SJSA1 (cell line): ENCODE results near the gene SULT4A1. TPM values are rescaled to one million over a fixed set of nuclear protein-coding genes. Genes with fewer than 3 reads are reported as not detected.
"Not testable (repeated sequence)": the region's sequence is repeated elsewhere in the genome, so short reads cannot be mapped to it uniquely, and the experiment has no call there.

Experiments used
- DNase-seq, 2 experiments: peaks; one replicate each; pipeline ENCODE4 v3.0.0-alpha.2; 2015 to 2020; ENCODE audit warnings: low spot score in 2 of 2, low read depth in 1 of 2
- H3K27ac ChIP-seq: fragments of 250-450 bp; sonication (Bioruptor Pico); 2 replicates; pipeline ENCODE4 v1.5.1; 2020; ENCODE audit warnings: mild to moderate bottlenecking, moderate library complexity
- H3K27me3 ChIP-seq: fragments of 250-450 bp; sonication (Bioruptor Pico); replicated peaks from 2 replicates; pipeline ENCODE4 v1.5.1; 2020; ENCODE audit warnings: mild to moderate bottlenecking, moderate library complexity
- H3K36me3 ChIP-seq: fragments of 250-450 bp; sonication (Bioruptor Pico); 2 replicates; pipeline ENCODE4 v1.5.1; 2020; ENCODE audit warnings: mild to moderate bottlenecking
- H3K4me1 ChIP-seq: fragments of 250-450 bp; sonication (Bioruptor Pico); replicated peaks from 2 replicates; pipeline ENCODE4 v1.6.1; 2021; ENCODE audit warnings: mild to moderate bottlenecking
- H3K4me3 ChIP-seq: fragments of 250-450 bp; sonication (Bioruptor Pico); 2 replicates; pipeline ENCODE4 v1.5.1; 2020; ENCODE audit warnings: mild to moderate bottlenecking
- H3K9me3 ChIP-seq: fragments of 250-450 bp; sonication (Bioruptor Pico); replicated peaks from 2 replicates; pipeline ENCODE4 v1.5.1; 2020; ENCODE audit warnings: mild to moderate bottlenecking
- total RNA-seq: library from RNA; depleted of rRNA; stranded (reverse); fragments of >200 nt; shearing (Covaris generic); gene quantifications from 2 replicates; pipeline ENCODE4 v1.2.3, GENCODE V29; 2014; rRNA removed

The SULT4A1 gene, protein sequence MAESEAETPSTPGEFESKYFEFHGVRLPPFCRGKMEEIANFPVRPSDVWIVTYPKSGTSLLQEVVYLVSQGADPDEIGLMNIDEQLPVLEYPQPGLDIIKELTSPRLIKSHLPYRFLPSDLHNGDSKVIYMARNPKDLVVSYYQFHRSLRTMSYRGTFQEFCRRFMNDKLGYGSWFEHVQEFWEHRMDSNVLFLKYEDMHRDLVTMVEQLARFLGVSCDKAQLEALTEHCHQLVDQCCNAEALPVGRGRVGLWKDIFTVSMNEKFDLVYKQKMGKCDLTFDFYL
- total RNA-seq, result not detected in 2 replicates

DNA sequence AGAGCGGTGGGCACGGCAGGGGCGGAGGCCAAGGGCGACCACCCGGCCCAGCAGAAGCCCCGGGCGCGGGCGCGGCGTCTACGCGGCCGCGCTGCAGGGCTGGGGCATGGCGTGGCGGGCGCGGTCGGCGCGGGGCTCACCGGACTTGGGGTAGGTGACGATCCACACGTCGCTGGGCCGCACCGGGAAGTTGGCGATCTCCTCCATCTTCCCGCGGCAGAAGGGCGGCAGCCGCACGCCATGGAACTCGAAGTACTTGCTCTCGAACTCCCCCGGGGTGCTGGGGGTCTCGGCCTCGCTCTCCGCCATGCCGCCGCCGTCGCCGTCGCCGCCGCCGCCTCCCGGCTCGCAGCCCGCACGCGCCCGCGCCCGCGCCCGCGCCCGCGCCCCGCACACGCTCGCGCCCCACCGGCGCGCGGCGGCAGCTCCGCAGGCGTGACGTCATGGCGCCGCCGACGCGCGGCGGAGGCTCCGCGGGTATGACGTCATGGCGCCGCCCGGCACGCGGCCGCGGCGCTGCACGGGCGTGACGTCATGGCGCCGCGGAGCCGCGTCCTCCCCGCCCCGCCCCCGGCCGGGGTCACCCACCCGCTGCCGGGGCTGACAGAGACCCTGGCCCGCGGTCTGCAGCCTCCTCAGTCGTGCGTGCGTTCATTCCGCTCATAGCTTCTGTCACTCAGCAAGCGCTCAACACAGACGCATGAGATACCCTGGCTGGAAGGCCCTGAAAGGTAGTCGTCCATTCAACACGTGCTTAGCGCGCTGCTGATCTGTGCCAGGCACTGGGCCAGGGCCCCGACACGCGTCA, at the start of gene SULT4A1:
SULT4A1 (minus strand) TSS at position 440 of the 808 bp plus-strand sequence; CDS start at position 309, 131 bp downstream.
- H3K9me3 ChIP-seq, result no peaks in the 10 kb centered on the region
- no peak within 1 kb of the TSS for H3K4me3 ChIP-seq
- peaks cover 3% of the 10 kb centered on the region; the same call in 1 of the 2 replicates for H3K4me1 ChIP-seq
- no peaks in the 10 kb centered on the region for H3K36me3 ChIP-seq
- no peak for DNase-seq
- H3K27me3 ChIP-seq, result peaks cover 45% of the 10 kb centered on the region
- H3K27ac ChIP-seq, result no peak within 1 kb of the TSS

DNA sequence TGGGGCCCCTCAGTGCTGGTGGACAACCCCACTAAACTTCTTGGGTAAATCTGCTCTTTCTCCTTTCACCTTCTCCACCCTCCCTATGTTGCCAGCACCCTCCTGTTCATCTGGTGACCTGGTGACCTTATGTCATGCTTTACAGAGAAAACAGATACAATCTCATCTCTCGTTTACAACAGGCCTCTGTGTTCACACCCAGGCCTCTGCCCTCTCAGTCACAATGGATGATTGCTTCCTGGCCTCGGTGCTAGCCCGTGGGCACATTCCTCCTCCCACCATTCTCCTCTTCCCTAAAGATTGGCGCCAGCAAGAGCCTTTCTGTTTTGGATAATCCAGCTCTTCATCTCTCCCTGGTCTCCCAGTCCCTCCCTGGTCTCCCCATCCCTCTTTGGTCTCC, 49.0 kb upstream of the SULT4A1 start:
- no peak for DNase-seq
- Histone ChIP-seq H3K9me3 (no peaks in the 10 kb centered on the region; the same call in 1 of the 2 replicates), H3K4me3 (no peak overlapping the region)

DNA sequence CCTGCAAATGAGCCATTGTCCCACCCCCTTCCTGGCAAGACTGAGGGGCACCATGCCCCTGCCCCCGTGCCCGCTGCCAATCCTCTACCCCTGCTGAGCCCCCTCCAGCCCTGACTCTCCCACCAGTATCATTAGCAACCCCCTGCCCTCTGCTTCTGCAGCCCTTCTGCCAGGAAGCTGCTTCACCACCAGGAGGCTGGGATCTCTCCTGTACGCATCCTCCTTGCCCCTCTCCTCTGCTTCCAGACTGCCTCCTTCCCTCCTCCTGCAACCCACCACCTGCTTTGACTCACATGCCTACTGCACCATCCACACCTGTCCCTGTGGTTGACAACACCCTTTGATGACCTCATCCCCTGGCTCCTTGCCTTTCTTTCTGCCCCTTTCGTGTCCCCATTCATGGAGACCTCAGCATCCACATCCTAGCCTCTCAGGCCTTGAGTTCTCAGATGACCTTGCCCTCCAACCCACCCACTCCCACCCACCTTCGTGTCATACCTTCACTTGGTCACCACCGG, 47.9 kb upstream of the SULT4A1 start:
- Histone ChIP-seq H3K27ac (no peak overlapping the region), H3K27me3 (no peaks in the 10 kb centered on the region), H3K4me3 (no peak overlapping the region), H3K4me1 (no peaks in the 10 kb centered on the region), H3K36me3 (no peaks in the 10 kb centered on the region), H3K9me3 (no peaks in the 10 kb centered on the region)
- DNase-seq, result no peak

More for the DNA sequence above, 49.0 kb upstream of the SULT4A1 start:
- Histone ChIP-seq H3K27me3 (no peaks in the 10 kb centered on the region), H3K36me3 (no peaks in the 10 kb centered on the region), H3K27ac (no peak overlapping the region), H3K4me1 (peaks cover 7% of the 10 kb centered on the region)

DNA sequence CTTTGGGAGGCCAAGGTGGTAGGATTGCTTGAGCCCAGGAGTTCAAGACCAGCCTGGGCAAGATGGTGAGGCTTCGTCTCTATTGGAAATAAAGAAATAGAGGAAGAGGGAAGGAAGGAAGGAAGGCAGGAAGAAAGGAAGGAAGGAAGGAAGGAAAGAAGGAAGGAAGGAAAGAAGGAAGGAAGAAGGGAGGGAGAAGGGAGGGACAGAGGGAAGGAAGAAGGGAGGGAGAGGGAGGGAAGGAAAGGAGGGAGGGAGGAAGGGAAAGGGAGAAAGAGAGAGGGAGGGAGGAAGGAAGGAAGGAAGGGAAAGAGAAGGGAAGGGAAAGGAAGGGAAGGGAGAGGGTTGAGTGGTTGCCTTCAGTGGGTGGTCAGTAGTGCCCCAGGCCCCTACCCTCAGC, 47.4 kb upstream of the SULT4A1 start:
- Histone ChIP-seq H3K9me3 (no peaks in the 10 kb centered on the region), H3K4me1 (no peaks in the 10 kb centered on the region), H3K36me3 (no peaks in the 10 kb centered on the region), H3K27me3 (no peaks in the 10 kb centered on the region), H3K27ac (no peak overlapping the region), H3K4me3 (no peak overlapping the region)
- no peak for DNase-seq

DNA sequence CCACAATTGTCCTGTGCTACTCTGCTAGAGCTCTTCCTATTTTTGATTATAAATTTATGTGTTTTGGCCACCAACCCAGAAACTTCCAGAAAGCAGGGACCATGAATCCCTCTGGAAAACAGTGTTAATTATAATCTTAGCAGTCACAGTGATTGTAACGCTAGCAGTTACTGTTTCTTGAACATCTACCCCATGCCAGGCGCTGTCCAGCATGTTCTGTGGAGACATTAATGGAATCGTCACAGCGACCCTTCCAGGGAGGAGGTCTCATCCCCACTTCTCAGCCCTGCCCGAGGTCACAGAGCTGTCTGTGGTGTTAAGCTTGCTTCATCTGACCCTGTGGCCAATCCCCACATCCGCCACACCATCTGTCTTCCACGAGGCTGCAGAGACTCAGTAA, 43.4 kb upstream of the SULT4A1 start:
- Histone ChIP-seq H3K4me1 (peaks cover 16% of the 10 kb centered on the region), H3K27me3 (no peaks in the 10 kb centered on the region), H3K27ac (no peak overlapping the region), H3K9me3 (peaks cover 3% of the 10 kb centered on the region; the same call in 1 of the 2 replicates), H3K4me3 (no peak overlapping the region), H3K36me3 (no peaks in the 10 kb centered on the region)
- DNase-seq, result no peak

DNA sequence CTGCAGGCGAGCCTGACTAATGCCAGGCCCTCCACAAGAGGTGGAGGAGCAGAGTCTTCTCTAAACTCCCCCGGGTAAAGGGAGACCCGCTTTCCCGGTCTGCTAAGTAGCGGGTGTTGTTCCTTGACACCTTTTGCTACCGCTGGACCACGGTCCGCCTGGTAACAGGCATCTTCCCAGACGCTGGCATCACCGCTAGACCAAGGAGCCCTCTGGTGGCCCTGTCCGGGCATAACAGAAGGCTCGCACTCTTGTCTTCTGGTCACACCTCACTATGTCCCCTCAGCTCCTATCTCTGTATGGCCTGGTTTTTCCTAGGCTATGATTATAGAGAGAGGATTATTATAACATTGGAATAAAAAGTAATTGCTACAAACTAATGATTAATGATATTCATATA, 42.1 kb upstream of the SULT4A1 start:
- H3K36me3 ChIP-seq, H3K27me3 ChIP-seq, H3K9me3 ChIP-seq, H3K27ac ChIP-seq, H3K4me3 ChIP-seq: not testable (repeated sequence)
- peaks cover 16% of the 10 kb centered on the region for H3K4me1 ChIP-seq
- peak in 1 of 2 experiments; percentile 59 for DNase-seq

DNA sequence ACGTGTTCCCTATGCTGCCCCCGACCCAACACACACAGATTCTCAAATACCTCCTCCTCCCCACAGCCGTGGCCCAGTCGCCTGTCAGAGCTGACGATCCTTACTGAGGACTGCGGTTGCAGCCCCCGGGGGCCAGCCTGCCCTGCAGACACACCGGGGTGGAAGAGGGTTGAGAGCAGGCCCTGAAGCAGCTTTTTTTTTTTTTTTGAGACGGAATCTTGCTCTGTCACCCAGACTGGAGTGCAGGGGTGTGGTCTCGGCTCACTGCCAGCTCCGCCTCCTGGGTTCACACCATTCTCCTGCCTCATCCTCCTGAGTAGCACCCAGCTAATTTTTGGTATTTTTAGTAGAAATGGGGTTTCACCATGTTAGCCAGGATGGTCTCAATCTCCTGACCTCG, 40.7 kb upstream of the SULT4A1 start:
- H3K36me3 ChIP-seq, H3K9me3 ChIP-seq, H3K27me3 ChIP-seq, H3K4me3 ChIP-seq, DNase-seq: not testable (repeated sequence)
- H3K27ac ChIP-seq, result peak overlapping the region; percentile 72
- peaks cover 19% of the 10 kb centered on the region for H3K4me1 ChIP-seq

DNA sequence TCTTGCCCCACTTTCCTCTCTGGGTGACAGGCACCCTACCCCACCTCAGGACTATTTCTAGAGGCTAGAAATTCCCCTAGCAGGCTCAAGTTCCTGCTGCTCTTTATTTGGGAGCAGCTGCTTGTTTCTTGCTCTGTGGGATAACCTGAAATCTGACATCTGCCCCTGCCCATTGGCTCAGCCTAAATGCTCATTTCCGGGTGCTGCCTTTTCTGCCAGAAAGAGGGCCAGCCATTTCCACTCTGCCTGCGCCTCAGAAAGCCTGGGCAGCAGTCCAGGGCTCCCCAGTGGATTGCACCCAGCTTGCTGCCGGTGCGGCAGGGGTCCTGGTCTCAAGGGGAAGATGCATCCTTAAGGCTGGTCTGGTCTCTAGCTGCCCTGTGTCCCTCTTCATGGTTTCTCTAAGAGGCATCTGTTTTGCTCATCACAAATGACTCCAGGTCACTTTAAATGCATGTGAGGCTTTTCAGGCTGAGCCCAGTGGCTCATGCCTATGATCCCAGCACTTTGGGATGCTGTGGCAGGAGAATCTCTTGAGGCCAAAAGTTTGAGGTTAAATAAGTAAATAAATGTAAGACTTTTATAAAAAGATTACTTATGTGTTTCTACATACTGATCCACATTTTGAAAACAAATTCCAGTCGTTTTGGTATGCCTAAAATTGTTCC, 39.8 kb upstream of the SULT4A1 start:
- Histone ChIP-seq H3K4me1 (peaks cover 27% of the 10 kb centered on the region), H3K36me3 (no peaks in the 10 kb centered on the region), H3K4me3 (no peak overlapping the region), H3K9me3 (peaks cover 3% of the 10 kb centered on the region; the same call in 1 of the 2 replicates), H3K27me3 (no peaks in the 10 kb centered on the region), H3K27ac (peak overlapping the region; percentile 72; the same call in 1 of the 2 replicates)
- DNase-seq, result peak; percentile 84 to 85

DNA sequence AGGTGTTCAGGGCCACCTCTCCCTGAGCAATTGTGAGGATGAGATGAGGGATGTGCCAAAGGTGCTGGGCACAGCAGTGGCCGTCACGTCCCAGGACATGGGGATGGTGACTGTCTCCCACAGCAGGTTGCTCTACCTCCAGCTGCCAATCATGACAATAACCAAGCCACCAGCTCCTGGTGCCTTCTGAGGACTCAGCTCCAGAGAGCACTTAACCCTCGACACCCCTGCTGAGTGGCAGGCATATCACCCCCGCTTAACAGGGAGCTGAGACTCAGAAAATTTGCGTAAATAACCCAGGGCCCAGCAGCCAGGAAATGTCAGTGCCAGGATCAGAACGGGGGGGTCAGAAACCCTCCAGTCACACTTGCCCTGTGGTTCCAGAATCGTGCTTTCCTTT, 37.9 kb upstream of the SULT4A1 start:
- Histone ChIP-seq H3K36me3 (no peaks in the 10 kb centered on the region), H3K9me3 (peaks cover 3% of the 10 kb centered on the region; the same call in 1 of the 2 replicates), H3K27ac (no peak overlapping the region), H3K4me3 (no peak overlapping the region), H3K27me3 (no peaks in the 10 kb centered on the region), H3K4me1 (peaks cover 27% of the 10 kb centered on the region)
- no peak for DNase-seq

DNA sequence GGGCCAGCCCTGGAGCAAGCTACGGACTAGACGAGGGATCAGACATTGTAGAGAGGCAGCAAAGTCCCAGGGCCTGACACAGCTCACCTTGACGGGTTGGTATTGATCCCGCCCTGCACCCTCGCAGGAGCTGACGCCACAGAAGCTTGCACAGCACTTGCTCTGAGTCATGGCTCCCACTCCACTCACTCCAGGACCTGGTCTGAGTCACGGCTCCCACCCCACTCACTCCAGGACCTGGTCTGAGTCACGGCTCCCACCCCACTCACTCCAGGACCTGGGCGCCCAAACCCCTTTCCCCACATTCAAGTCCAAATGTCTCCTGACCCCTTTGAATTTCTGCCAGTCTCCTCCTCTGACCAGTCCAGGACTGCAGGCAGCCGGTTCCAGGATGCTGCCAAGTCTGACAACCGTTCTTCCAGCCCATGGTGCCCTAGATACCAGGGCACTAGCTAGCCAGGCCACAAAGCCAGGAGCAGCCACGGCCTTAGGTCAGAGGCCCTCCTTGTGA, 35.5 kb upstream of the SULT4A1 start:
- peaks cover 3% of the 10 kb centered on the region; the same call in 1 of the 2 replicates for H3K9me3 ChIP-seq
- no peaks in the 10 kb centered on the region for H3K36me3 ChIP-seq
- peaks cover 8% of the 10 kb centered on the region for H3K27me3 ChIP-seq
- H3K4me1 ChIP-seq, result peaks cover 25% of the 10 kb centered on the region
- DNase-seq, result peak in 1 of 2 experiments; percentile 70
- H3K27ac ChIP-seq, result no peak overlapping the region
- no peak overlapping the region for H3K4me3 ChIP-seq

DNA sequence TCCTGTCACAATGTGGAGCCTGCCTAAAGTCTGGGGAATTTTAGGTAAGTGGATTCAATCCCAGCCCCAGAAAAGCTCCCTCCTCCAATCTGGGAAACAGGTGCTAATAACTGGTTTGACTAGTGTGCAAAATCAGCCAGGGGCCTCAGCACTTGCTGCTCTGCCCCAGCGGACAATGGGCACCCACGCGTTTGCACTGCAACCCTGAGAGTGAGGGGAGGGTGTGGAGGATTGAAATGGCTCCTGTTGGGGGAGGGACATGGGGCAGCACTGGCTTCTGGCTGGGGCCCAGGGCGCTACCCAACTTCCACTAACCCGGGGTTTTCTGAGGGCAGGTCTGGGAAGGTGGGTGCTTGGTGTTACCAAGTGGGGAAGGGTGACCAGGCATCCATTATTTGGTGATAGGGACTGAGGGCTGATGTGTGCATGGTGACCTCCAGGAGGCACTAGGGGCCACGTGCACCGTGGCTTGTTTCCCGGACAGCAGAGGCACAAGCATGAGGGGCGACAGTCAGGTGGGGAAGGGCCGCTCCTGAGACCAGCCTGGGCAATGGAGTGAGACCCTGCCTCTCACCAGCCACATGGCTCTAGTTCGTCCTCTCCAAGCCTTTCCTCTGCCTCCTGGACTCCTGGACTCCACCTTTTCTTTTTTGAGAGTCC, 33.8 kb upstream of the SULT4A1 start:
- Histone ChIP-seq H3K27me3 (peaks cover 25% of the 10 kb centered on the region), H3K4me3 (no peak overlapping the region), H3K27ac (no peak overlapping the region), H3K9me3 (no peaks in the 10 kb centered on the region), H3K4me1 (peaks cover 11% of the 10 kb centered on the region), H3K36me3 (no peaks in the 10 kb centered on the region)
- DNase-seq, result no peak

DNA sequence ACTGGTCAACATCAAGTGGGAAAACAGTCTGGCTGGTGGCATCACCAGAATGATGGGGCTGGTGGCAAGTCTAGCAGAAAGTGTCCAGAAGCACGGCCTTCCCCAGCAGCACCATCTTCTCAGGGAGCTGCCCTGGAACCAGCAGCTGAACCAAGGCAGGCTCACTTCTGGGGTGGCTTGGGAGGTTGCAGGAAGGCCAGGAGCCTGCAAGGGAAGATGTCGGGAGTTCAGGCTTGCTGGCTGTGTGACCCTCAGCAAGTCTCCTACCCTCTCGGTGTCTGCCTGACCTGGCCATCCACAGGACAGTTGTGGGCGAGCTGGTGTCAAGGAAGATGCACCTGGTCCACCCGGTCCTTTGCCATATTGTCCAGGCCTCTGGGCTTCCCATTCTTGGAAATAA, 31.8 kb upstream of the SULT4A1 start:
- Histone ChIP-seq H3K4me3 (no peak overlapping the region), H3K9me3 (no peaks in the 10 kb centered on the region), H3K27me3 (peaks cover 42% of the 10 kb centered on the region), H3K36me3 (no peaks in the 10 kb centered on the region), H3K4me1 (peaks cover 11% of the 10 kb centered on the region), H3K27ac (no peak overlapping the region)
- no peak for DNase-seq

DNA sequence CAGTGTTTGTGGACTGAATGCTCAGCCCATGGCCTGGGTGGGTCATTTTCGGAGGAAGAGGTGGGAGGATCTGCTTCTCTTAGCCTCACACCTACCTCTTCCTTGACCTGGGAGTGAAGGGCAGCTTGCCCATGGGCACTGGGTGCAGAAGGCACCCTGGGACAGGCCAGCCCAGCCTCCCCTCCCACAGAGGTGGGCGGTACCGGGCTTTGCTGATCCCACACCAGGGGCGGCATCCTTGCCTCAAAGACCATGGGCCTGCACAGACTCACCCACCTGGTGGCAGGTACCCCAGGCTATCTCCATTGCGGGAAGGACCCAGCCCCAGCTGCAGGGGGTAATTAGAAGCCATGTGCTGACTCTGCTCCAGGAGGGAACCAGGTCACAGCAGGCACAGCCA, 31.0 kb upstream of the SULT4A1 start:
- Histone ChIP-seq H3K27ac (no peak overlapping the region), H3K36me3 (no peaks in the 10 kb centered on the region), H3K4me1 (peaks cover 10% of the 10 kb centered on the region), H3K27me3 (peaks cover 46% of the 10 kb centered on the region), H3K9me3 (no peaks in the 10 kb centered on the region), H3K4me3 (no peak overlapping the region)
- DNase-seq, result no peak
